Left renal pelvis (tissue), 4 donors: ENCODE results near the gene CAMK1D. TPM values are rescaled to one million over a fixed set of nuclear protein-coding genes. Genes with fewer than 3 reads are reported as not detected.
"Not testable (repeated sequence)": the region's sequence is repeated elsewhere in the genome, so short reads cannot be mapped to it uniquely, and the experiment has no call there.

ENCODE experiments used
- DNase-seq, 4 donors: peaks; one replicate each; pipeline ENCODE4 v3.0.0-alpha.2; 2013; ENCODE audit warnings: low read depth in 4 of 4, low spot score in 3 of 4
- polyA plus RNA-seq, 4 donors: library from polyadenylated mRNA; unstranded; fragments of 120-200 nt; gene quantifications; one replicate each; pipeline ENCODE4 v1.2.1, GENCODE V29; 2013; ENCODE audit not compliant: insufficient read length in 4 of 4

Gene CAMK1D
- polyA plus RNA-seq, 4 donors: 11.1 to 20.6 (median 11.2) TPM

- DNase-seq: no peak
These were observed 71.3 kb downstream of the CAMK1D start for GRCh38 chr10:12420530-12421120.

GRCh38 chr10:12422189-12422588, 72.8 kb downstream of the CAMK1D start:
- no peak for DNase-seq

DNA sequence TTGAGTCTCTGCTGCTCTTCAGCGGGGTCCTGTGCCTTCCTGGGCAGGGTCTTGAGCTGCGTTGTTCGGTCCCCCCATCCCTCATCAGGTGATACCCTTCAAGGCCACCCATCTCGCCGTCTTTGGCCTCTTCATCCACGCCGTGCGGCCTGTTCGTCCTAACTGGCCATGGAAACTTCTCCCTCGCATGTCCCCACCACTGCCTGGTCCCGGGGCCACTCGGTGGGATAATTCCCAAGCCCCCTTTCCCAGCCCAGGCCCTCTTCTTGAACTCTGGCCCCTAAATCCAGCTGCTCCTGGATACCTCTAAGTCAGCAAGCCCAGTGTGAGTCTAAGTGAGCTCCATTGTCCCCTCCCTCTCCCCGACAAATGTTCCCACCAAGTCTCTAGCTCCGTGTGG, 74.5 kb downstream of the CAMK1D start:
- DNase-seq: no peak

- no peak for DNase-seq
These were observed 77.9 kb downstream of the CAMK1D start for GRCh38 chr10:12427276-12427675.

DNA sequence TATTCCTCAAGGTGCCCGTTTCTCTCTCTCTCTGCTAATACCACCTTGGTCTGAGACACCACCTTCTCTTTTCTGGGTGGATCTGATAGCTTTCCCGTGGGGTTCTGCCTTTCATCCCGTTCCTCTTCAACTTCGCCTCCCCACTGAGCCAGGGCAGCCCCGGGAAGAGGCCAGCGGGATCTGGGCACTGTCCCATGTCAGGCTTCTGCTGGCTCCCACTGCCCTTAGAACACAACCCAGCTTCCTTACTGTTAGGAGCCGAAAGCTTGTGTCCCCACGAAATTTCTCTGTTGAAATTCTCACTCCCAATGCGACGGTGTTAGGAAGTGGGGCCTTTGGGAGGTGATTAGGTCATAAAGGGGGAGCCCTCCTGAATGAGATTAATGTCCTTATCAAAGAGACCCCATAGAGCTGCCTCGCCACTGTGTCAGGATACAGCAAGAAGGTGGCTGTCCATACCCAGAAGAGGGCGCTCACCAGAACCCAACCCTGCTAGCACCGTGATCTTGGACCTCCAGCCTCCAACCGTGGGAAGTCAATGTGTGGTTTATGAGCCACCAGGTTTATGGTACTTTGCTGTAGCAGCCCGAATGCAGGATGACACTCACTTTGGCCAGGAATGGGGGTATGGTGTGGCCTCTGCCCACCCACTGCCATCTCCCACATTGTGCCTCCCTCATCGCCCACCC, 79.2 kb downstream of the CAMK1D start:
- no peak for DNase-seq

DNA sequence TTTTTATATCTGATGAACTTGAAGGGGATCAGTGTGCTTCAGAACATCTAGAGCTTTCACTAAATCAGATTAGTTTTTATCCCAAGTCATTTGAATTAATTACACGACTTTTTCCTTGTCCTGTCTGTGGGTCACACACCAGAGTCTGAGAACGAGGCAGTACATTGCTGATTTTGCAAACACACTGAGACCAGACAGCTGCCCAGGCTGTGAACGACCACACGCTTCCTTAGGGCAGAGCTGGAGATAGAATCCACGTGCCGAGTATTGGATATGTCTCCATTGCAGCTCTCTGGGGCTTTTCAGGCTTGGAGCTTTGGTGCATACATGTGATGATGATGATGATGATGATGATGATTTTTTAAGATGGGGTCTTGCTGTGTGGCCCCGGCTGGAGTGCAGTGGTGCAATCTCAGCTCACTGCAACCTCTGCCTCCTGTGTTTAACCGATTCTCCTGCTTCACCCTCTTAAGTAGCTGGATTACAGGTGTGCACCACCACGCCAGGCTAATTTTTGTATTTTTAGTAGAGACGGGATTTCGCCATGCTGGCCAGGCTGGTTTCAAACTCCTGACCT, 81.1 kb downstream of the CAMK1D start:
- no peak for DNase-seq

DNA sequence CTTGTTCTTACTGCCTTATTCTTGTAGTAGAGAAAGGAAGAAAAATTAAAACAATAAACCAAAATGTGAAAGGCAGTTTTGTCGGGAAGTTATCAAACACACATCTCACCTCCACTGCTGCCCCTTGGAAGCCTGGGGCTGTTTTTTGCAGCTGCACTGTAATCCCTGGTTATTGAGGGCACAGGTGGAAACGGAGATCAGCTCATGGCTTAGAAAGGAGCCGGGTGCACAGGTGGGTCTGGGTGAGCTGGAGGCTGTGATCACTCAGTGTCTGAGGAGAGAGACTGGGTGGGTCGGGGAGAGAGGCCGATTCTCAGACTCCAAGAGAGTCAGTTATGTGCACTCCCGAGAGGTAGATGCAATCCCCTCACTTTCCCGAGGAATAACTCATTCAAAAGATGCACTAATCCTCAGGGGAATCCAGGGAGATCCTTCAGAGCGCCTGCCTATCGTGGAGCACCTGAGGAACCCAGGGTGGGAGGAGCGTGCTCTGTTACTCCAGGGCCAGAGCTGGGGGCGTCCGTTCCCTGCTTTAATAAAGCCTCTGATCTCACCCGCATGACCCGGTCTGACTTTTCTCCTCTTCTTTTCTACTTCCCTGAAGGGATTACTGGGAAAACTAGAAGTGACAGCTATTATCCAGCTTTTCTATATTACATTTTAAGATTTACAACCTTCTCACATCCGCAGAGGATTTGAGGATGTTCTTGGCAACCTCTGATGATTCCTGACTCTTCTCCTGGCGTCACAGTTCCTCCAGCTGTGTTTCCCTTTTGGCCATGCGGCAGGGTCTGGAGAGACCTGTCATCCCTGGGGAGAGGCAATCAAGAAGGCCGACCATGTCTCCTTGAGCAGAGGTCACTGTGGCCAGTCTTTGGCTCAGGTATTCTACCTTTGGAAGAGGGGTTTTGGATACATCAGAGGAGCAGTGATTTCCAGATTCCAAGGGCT, 82.1 kb downstream of the CAMK1D start:
- no peak for DNase-seq

GRCh38 chr10:12432402-12433189, 83.2 kb downstream of the CAMK1D start:
- DNase-seq: no peak

GRCh38 chr10:12434277-12434676, 84.9 kb downstream of the CAMK1D start:
- DNase-seq: no peak

DNA sequence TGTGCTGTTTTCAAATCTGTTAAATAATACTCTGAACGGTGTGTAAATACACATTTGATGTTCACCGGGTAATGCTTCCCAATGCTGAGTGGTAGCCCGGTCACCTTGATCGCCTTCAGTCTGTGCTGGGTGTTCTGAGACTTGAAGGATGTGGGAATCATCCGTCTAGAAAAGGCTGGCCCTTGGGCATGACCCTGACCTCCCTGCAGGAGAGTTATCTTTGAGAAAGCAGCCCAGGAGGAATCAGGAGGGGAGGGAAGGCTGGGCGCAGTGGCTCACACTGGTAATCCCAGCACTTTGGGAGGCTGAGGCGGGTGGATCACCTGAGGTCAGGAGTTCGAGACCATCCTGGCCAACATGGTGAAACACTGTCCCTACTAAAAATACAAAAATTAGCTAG, 85.3 kb downstream of the CAMK1D start:
- not testable (repeated sequence) for DNase-seq

- no peak for DNase-seq
These were observed 86.0 kb downstream of the CAMK1D start for GRCh38 chr10:12435348-12435747.

- no peak for DNase-seq
These were observed 89.8 kb downstream of the CAMK1D start for GRCh38 chr10:12438919-12439692.

DNA sequence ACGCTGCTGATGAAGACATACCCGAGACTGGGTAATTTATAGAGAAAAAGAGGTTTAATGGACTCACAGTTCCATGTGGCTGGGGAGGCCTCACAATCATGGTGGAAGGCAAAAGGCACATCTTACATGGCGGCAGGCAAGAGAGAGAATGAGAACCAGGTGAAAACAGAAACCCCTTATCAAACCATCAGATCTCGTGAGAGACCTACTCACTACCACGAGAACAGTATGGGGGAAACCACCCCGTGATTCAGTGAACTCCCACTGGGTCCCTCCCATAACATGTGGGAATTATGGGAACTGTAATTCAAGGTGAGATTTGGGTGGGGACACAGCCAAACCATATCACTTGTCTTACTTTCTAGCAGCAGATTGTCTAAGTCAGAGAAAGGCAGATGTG, 90.4 kb downstream of the CAMK1D start:
- DNase-seq: not testable (repeated sequence)

GRCh38 chr10:12443026-12443425, 93.7 kb downstream of the CAMK1D start:
- DNase-seq: no peak

DNA sequence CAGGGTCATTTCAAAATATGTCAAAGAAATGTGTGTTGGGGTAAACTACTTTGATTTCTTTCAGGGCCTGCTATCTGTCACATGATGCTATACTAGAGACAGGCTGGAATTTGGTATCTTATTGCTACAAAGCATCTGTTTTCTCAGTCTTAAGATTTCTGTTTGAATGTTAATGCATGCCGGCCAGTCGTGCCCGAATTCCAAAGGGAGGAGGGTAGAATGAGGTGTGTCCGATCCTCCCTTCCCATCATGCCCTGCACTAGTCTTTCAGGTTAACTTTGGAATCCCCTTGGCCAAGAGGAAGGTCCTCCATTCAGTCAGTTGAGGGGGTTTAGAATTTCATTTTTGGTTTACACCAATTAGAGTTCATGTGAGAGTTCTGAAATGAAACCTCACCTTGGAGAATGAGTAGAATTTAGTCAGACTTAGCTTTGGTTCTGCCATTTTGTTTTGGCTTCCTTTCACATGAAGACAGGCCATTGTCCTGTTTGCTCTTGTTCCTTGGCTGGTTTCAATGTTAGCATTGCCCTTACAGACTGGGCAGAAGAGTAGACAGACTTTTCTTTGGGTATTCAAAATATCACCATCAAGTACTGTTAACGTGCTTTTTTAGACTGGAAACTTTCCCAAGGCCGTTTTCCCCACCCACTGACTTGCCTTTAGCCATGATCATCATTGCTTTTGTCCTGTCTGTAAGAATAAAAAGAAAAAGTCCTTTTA, 95.8 kb downstream of the CAMK1D start:
- DNase-seq: no peak

DNA sequence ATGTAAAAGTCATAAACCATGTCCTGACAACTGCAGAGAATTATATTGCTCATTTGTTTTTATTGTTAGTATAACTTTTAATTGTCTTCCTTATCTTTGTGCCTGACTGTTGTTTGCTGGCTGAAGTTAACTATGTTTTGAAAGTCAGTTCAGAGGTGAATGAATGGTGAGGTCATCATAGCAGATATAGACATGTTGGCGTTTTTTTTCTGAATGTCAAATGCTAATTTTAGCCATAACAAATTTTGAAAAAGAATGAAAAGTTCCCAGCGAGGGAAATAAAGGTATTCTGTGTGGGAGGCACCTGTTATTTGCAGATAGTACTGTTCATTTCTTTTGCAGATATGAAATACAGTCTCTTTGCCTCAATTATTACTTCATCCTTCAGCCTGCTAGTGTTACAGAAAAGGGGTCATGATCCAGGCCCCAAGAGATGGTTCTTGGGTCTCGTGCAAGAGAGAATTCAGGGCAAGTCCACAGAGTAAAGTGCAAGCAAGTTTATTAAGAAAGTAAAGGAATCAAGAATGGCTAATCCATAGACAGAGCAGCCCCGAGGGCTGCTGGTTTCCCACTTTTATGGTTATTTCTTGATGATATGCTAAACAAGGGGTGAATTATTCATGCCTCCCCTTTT, 96.5 kb downstream of the CAMK1D start:
- DNase-seq: no peak

DNA sequence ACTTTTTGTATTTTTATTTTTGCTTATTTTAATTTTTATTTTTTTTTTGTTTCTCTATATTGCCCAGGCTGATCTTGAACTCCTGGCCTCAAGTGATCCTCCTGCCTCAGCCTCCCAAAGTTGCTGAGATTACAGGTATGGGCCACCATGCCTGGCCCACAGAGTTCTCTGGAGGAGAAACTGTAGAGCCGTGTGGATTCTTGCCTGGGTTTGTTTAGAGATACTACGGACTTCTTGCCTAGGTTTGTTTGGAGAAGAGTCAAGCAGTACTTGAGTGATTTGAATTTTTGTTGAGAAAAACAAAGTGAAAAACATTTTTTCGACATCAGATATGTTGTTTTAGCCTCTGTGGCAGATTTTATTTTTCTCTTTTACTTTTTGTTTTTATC, 99.0 kb downstream of the CAMK1D start:
- no peak for DNase-seq

DNA sequence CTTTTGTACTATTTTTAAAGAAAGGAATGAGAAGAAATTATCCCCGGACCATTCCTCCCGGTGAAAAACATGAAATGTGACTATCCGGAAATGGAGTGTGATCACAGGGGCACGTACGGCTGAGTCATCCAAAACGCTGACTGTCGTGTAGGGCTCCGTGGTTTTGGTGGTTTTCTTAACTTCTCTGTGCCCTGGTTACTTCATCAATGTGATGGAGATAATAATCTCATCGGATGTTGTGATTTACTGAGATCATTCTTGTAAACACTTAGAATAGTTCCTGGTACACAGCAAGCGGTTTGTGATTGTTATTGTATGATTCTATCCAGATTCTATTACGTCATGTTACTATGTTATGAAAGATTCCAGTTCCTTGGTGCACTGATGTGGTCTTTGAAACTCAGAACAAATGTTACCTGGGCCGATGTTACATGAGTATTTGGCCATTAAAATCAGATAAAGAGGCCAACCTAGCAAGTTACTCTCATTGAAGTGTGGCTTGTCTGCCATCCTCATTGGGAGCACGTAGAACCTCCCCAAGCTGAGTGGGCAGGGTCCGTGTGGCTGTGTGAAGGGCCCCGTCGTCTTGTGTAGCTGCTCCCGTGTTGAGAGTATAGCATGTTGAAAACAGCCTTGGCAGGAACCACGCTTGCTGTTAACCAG, 99.5 kb downstream of the CAMK1D start:
- no peak for DNase-seq
